ENCODE measurements around the gene GTF2A1L. TPM values are rescaled to one million over a fixed set of nuclear protein-coding genes. Genes with fewer than 3 reads are reported as not detected.

Gene GTF2A1L, protein sequence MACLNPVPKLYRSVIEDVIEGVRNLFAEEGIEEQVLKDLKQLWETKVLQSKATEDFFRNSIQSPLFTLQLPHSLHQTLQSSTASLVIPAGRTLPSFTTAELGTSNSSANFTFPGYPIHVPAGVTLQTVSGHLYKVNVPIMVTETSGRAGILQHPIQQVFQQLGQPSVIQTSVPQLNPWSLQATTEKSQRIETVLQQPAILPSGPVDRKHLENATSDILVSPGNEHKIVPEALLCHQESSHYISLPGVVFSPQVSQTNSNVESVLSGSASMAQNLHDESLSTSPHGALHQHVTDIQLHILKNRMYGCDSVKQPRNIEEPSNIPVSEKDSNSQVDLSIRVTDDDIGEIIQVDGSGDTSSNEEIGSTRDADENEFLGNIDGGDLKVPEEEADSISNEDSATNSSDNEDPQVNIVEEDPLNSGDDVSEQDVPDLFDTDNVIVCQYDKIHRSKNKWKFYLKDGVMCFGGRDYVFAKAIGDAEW
- not detected in 2 replicates for total RNA-seq

GRCh38 chr2:48617618-48618017 is at the start of gene GTF2A1L:
Gene GTF2A1L (plus strand): TSS chr2:48617856. CDS start chr2:48617875, 19 bp downstream.

Small RNA genes within 50 kb of the gene (small RNA-seq; reads per million reads assigned to genes)
- not detected for gene TPT1P11

Other genes starting within 250 kb of the GTF2A1L start
- 10.8 and 12.8 TPM in 2 replicates for gene PPP1R21, start 177.1 kb upstream of the GTF2A1L start, total RNA-seq
- gene STON1, start 87.7 kb upstream of the GTF2A1L start, total RNA-seq: 4.8 and 6.2 TPM in 2 replicates
- not detected in 2 replicates for gene LHCGR, start 137.9 kb downstream of the GTF2A1L start, total RNA-seq

All from vein endothelial cell (primary cell).